Effector memory CD8-positive, alpha-beta T cell (primary cell): Measurements from ENCODE around the gene PLA2G2D.

Experiments
- ATAC-seq: fragments of 150-1000 bp; cut with Tn5 transposase; replicated peaks from 2 replicates; pipeline ENCODE4 v1.10.0; 2021; ENCODE audit warnings: mild to moderate bottlenecking, moderate library complexity
- DNase-seq, 3 experiments: peaks; one replicate each; pipeline ENCODE4 v3.0.0; 2021
- H3K27ac Mint-ChIP-seq, 2 donors: one replicate each; pipeline ENCODE4 v1.8.0; 2022; ENCODE audit warnings: mild to moderate bottlenecking in 2 of 2, mixed read lengths in 2 of 2, moderate library complexity in 2 of 2
- H3K27me3 Mint-ChIP-seq, 2 donors: one replicate each; pipeline ENCODE4 v1.8.0; 2022; ENCODE audit warnings: mixed read lengths in 2 of 2
- H3K36me3 Mint-ChIP-seq: one replicate; pipeline ENCODE4 v1.8.0; 2022; ENCODE audit warnings: mild to moderate bottlenecking, moderate library complexity, mixed read lengths; ENCODE audit not compliant: insufficient read depth
- H3K4me1 Mint-ChIP-seq, 2 donors: one replicate each; pipeline ENCODE4 v1.8.0; 2022; ENCODE audit warnings: low read depth in 2 of 2, mixed read lengths in 2 of 2
- H3K4me3 Mint-ChIP-seq, 2 donors: one replicate each; pipeline ENCODE4 v1.8.0; 2022; ENCODE audit warnings: mild to moderate bottlenecking in 2 of 2, mixed read lengths in 2 of 2, moderate library complexity in 2 of 2
- H3K9me3 Mint-ChIP-seq, 2 donors: one replicate each; pipeline ENCODE4 v1.8.0; 2022; ENCODE audit warnings: mixed read lengths in 2 of 2

PLA2G2D gene

GRCh38 chr1:20072771-20073170 is 46.6 kb downstream of the PLA2G2D start:
- Mint-ChIP-seq H3K27me3 (peaks cover 13 to 21% of the 10 kb centered on the region in 2 donors), H3K27ac (peak overlapping the region in 1 of 2 donors; percentile 2), H3K9me3 (no peaks in the 10 kb centered on the region), H3K4me1 (peaks cover 0 to under 1% of the 10 kb centered on the region in 2 donors), H3K4me3 (no peak overlapping the region), H3K36me3 (no peaks in the 10 kb centered on the region)
- DNase-seq: no peak
- no peak for ATAC-seq

GRCh38 chr1:20071416-20071815 is 47.9 kb downstream of the PLA2G2D start:
- DNase-seq (no peak), ATAC-seq (no peak)
- peaks cover 0 to 8% of the 10 kb centered on the region in 2 donors for H3K27me3 Mint-ChIP-seq
- no peak overlapping the region for H3K27ac Mint-ChIP-seq
- H3K36me3 Mint-ChIP-seq: no peaks in the 10 kb centered on the region
- H3K4me1 Mint-ChIP-seq: no peaks in the 10 kb centered on the region
- H3K4me3 Mint-ChIP-seq: no peak overlapping the region
- H3K9me3 Mint-ChIP-seq: no peaks in the 10 kb centered on the region

GRCh38 chr1:20070357-20070756 is 49.0 kb downstream of the PLA2G2D start:
- Mint-ChIP-seq H3K27me3 (peaks cover 0 to 8% of the 10 kb centered on the region in 2 donors), H3K4me3 (no peak overlapping the region), H3K4me1 (no peaks in the 10 kb centered on the region), H3K36me3 (no peaks in the 10 kb centered on the region), H3K27ac (peak overlapping the region in 1 of 2 donors; percentile 30), H3K9me3 (no peaks in the 10 kb centered on the region)
- no peak for ATAC-seq
- no peak for DNase-seq

DNA sequence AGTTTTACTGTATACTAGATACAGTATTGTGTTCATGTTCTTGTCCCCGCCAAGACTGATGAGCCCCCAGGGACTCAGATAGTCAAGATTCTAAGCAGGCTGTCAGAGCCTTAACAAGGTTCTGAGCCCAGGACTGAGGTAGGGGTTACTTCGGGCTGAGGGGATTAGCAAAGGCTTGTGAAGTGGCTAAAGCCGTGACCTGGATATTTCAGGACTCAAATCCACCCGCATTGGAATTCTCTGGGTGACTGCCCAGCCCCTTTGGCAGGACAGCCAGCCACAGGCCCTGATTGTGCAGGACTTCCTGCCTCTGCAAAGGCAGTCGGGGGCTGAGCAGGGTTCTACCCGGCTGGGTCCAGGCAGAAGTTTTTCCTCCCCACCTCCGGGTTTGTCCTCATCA is 49.5 kb downstream of the PLA2G2D start, which contains the start of gene PLA2G5:
PLA2G5 (plus strand) TSS at position 321 of the 400 bp plus-strand sequence. CDS start 14,637 bp downstream, outside the sequence.
- no peaks in the 10 kb centered on the region for H3K4me1 Mint-ChIP-seq
- DNase-seq: no peak
- ATAC-seq: no peak
- H3K36me3 Mint-ChIP-seq: no peaks in the 10 kb centered on the region
- H3K27me3 Mint-ChIP-seq: peaks cover 0 to 8% of the 10 kb centered on the region in 2 donors
- H3K9me3 Mint-ChIP-seq: no peaks in the 10 kb centered on the region
- H3K27ac Mint-ChIP-seq: peak within 1 kb of the TSS in 1 of 2 donors; percentile 30
- H3K4me3 Mint-ChIP-seq: no peak within 1 kb of the TSS

DNA sequence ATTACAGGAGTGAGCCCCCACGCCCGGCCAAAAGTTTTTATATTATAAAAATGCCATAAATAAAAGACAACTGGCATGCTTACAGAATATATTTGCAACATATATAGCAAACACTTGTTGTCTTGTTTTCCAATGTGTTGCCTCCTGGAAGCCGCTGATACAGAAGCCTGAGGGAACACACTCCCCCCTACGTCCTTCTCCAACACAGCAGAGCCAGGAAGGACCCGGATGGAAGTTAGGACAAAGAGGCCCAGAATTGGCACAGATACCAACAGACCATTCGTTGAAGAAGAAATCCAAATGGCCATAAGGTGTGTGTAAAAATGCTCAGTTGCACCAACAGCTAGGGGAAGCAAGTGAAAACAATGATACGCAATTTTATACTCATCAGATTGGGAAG is 50.6 kb downstream of the PLA2G2D start:
- H3K4me3 Mint-ChIP-seq: no peak overlapping the region
- ATAC-seq (no peak), DNase-seq (no peak)
- H3K27me3 Mint-ChIP-seq: peaks cover 0 to 8% of the 10 kb centered on the region in 2 donors
- H3K27ac Mint-ChIP-seq: no peak overlapping the region
- no peaks in the 10 kb centered on the region for H3K36me3 Mint-ChIP-seq
- no peaks in the 10 kb centered on the region for H3K4me1 Mint-ChIP-seq
- no peaks in the 10 kb centered on the region for H3K9me3 Mint-ChIP-seq

DNA sequence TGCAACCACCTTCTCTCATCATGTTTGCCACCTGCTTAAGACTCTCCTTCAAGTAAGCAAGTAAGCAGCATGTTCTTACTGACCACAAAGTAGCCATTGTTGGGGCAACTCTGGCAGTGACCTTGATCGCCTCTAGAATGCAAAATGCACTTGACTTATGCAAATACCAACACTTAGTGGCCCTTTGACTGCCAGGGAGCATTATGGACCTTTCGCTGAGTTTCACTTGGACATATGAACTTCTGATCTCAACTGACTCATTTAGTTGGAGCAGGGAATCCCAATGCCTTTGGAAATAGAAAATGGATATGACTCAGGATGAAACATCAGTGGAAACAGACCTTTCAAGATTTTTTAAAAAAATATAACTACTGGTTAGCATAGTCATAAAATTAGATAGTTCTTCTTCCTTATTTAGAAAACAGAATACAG is 55.5 kb downstream of the PLA2G2D start:
- no peak for DNase-seq
- peaks cover 10 to 11% of the 10 kb centered on the region in 2 donors for H3K4me1 Mint-ChIP-seq
- H3K36me3 Mint-ChIP-seq: peaks cover 3% of the 10 kb centered on the region
- H3K9me3 Mint-ChIP-seq: no peaks in the 10 kb centered on the region
- H3K4me3 Mint-ChIP-seq: no peak overlapping the region
- ATAC-seq: no peak
- H3K27me3 Mint-ChIP-seq: no peaks in the 10 kb centered on the region
- peak overlapping the region in 1 of 2 donors; percentile 54 for H3K27ac Mint-ChIP-seq
